HepG2 (cell line): ENCODE data around the gene MPZL3. TPM values are rescaled to one million over a fixed set of nuclear protein-coding genes. Genes with fewer than 3 reads are reported as not detected.
A peak's percentile ranks its signal among the peaks of the same experiment; 100 is the strongest.

Experiments used
- HBP1 ChIP-seq: IDR thresholded peaks from 2 replicates; pipeline ENCODE4 v1.6.1; 2016; ENCODE audit warnings: low read depth, control low read depth
- NFKBIZ ChIP-seq: IDR thresholded peaks from 2 replicates; pipeline ENCODE4 v1.6.1; 2018; ENCODE audit warnings: missing genetic modification reagents, missing compliant biosample characterization
- ZNF264 ChIP-seq: sonication (generic); formaldehyde crosslinking; IDR thresholded peaks from 2 replicates; pipeline ENCODE4 v1.4.0; 2020; ENCODE audit warnings: missing genetic modification reagents
- ZNF431 ChIP-seq: sonication (generic); formaldehyde crosslinking; IDR thresholded peaks from 2 replicates; pipeline ENCODE4 v1.9.0; 2022; ENCODE audit warnings: missing genetic modification reagents, low read depth, mild to moderate bottlenecking, borderline replicate concordance
- ZNF800 ChIP-seq: sonication (generic); formaldehyde crosslinking; IDR thresholded peaks from 2 replicates; pipeline ENCODE4 v1.4.0; 2020; ENCODE audit warnings: missing genetic modification reagents
- polyA plus RNA-seq, 8 experiments: library from polyadenylated mRNA; depleted of rRNA in 3 of 8; stranded (reverse) in 7 of 8; unstranded in 1 of 8; fragments of >200 nt; fragmentation: Illumina TruSeq in 4 of 8; extraction: Trizol in 4 of 8; gene quantifications; 2 replicates each; pipeline versions ENCODE4 v1.2.1 to v1.2.3, GENCODE V29; 2011 to 2016; ENCODE audit warnings: low read depth in 4 of 8, missing spikeins in 1 of 8, mixed read lengths in 1 of 8; ENCODE audit not compliant: insufficient read depth in 1 of 8
- total RNA-seq, 5 experiments: library from RNA; depleted of rRNA; stranded (reverse); fragments of >200 nt; fragmentation: Illumina TruSeq; extraction: Trizol; gene quantifications; 2 replicates each; pipeline ENCODE4 v1.2.3, GENCODE V29; 2016; ENCODE audit warnings: low read depth in 1 of 5

Gene MPZL3
- total and polyA plus RNA-seq, 2 of the 13 experiments (the other 11 are each of a cell fraction or from before 2014, with no cell fraction given), result 5.3 to 9.3 TPM

- TF ChIP-seq ZNF800 (CRISPR knock-in tag), result no peak
- 0 out of 2 replicates have a peak, but pooled peaks have one; percentile 20 for TF ChIP-seq HBP1
- no peak for TF ChIP-seq NFKBIZ (CRISPR knock-in tag)
- peak; percentile 25; the same call in 1 of the 2 replicates for TF ChIP-seq ZNF431 (CRISPR knock-in tag)
- 0 out of 2 replicates have a peak, but pooled peaks have one; percentile 42 for TF ChIP-seq ZNF264 (CRISPR knock-in tag)
Measured at GRCh38 chr11:118264569-118265465, 12.7 kb upstream of the MPZL3 start (continued).
